ENCODE data around the gene KLK13.

KLK13 gene, protein sequence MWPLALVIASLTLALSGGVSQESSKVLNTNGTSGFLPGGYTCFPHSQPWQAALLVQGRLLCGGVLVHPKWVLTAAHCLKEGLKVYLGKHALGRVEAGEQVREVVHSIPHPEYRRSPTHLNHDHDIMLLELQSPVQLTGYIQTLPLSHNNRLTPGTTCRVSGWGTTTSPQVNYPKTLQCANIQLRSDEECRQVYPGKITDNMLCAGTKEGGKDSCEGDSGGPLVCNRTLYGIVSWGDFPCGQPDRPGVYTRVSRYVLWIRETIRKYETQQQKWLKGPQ

DNA sequence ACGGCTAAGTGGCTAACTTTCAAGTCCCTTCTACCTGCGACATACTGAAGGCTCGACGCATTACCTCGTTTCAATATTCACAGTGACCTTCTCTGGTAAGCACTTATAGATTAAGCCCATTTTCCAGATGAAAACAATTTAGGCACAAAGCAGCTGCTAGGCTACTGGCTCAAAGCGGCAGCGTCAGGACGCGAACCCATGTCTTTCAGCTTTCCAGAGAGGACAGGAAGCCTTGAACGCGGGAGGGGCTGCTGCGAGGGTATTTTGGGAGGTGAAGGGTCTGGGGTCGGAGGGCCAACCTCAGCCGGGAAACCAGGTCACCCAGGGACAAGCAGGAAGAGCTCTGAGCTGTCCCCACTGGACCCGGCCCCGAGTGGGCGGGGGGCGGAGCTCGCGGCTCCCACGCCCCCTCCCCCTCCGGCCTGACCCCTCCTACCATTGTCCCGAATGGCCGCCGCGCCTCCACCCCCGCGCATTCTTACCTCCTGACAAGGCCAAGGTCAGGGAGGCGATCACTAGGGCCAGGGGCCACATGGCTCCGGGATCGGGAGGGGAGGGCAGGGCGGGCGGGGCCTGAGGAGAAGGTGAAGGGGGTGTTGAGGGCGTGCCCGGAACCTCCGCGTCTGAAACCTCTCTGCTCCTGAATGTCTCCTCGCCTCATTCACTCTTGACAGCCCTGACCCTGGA is at the start of gene KLK13:
Gene KLK13, minus strand, starts transcription at position 559 of the 687 bp plus-strand sequence. Its CDS starts 25 bp downstream, at position 534.
- FAIRE-seq (no peak), DNase-seq (ENCODE audit: low spot score) (no peak)

DNA sequence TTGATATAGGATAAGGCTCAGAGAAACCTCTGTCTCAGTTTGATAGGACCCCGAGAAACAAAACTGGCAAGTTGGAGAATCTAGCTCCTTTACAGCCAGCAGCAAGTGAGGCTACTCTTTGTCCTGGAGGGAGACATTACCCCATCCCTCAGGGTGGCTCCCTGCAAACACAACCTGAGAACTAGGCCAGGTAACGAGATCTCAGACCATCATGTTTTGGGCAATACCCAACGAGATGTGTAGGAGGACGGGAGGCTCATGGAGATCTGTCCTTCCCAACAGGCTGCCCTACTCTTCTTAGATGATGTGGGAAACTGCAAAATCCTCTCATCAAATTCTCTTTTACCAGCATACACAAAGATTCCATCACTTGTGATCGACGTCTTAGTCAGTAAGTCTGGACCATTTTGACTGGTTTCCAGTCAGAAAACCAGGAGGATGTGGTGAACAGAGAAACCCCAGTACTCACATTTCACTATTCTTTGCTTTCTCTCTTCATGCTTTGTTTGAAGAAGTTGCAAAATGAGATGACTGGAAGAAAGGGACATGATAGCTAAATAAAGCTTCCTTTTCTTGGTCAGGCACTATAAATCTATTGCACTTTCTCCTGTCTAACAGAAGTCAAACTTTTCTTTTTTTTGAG is 49.3 kb upstream of the KLK13 start:
- FAIRE-seq = no peak
- no peak for DNase-seq (ENCODE audit: low spot score)

DNA sequence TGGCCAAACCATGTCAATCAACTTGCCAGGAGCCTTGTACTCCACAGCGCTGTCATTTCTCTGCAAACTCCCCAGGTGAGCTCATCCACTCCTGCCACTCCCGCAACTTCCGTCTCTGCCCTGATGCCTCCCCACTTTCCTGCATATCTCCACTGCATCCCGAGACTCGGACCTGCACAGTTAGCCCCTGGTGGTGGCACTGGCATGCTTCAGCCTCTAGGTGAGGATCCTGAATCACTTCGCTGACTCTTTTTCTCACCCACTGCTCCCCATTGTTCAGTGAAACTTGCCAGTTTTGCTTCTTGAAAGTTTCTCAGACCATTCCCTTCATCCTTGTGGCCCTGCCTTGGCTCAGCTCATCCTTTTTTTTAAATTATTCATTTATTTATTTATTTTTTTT is 46.7 kb upstream of the KLK13 start:
- FAIRE-seq (no peak), DNase-seq (ENCODE audit: low spot score) (no peak)

DNA sequence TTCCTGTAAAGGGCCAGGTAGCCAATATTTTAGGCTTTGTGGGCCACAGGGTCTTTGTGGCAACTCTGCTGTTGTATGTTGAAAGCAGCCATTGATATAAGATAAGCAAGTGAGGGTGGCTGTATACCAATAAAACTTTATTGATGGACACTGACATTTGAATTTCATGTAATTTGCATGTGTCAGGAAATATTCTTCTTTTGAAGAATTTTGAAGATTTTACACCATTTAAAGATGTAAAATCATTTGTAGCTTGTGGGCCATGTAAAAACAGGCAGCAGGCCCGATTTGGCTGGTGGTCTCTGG is 45.7 kb upstream of the KLK13 start:
- no peak for FAIRE-seq
- DNase-seq (ENCODE audit: low spot score) = no peak

DNA sequence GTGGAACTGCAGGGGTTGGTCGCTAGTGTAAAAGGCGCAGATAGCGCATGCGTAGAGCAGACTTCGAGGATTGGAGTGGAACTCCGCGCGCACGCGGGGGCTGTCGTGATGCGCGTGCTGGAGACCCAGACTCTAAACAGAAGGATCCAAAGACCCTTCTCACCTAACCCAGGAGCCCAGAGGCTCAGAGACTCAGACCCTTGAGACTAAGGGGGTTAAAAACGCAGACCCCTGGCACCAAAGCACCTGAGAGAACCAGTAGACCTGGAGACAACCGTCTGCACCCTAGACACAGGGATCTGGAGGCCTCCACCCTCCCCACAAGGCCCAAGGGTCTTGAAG is 43.9 kb upstream of the KLK13 start:
- no peak for FAIRE-seq
- DNase-seq (ENCODE audit: low spot score) = no peak

DNA sequence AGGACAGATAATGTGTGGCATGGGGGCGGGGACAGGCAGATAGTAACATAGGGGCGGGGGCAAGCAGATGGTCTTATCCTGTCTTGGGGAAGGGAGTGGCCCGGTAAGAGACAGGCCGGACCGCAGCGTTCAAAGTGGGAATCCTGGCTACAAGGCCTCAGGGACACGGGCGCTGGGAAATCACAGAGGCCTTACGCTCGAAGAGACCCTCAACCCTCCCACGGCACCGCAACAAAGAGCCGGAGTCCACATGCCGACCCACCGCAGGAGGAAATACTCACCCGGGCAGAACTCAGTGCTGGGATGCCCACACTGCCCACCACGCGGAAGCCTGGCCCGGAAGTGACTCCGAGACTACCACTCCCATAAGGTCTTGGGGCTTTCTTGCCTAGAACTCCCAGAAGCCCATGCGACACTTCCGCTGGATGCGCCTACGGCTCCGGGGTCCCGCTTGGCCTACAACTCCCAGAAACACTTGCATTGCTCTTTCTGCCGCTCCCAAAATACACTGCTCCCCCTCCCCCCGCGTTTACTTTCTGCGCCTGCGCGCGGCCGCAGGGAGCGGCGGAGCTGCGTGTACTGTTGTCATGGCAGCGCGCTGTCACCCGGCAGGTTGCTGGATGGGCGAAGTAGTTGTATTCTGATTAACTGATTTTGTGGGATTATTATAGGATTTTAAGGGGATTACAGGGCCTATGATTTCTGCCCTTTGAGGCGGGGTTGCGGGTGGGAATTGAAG is 43.3 kb upstream of the KLK13 start, which contains the start of gene CTU1:
Gene CTU1, minus strand, starts transcription at position 344 of the 739 bp plus-strand sequence. CDS start 3,840 bp downstream, outside the sequence.
- peak; percentile 87 for FAIRE-seq
- DNase-seq (ENCODE audit: low spot score) = peak; percentile 96

DNA sequence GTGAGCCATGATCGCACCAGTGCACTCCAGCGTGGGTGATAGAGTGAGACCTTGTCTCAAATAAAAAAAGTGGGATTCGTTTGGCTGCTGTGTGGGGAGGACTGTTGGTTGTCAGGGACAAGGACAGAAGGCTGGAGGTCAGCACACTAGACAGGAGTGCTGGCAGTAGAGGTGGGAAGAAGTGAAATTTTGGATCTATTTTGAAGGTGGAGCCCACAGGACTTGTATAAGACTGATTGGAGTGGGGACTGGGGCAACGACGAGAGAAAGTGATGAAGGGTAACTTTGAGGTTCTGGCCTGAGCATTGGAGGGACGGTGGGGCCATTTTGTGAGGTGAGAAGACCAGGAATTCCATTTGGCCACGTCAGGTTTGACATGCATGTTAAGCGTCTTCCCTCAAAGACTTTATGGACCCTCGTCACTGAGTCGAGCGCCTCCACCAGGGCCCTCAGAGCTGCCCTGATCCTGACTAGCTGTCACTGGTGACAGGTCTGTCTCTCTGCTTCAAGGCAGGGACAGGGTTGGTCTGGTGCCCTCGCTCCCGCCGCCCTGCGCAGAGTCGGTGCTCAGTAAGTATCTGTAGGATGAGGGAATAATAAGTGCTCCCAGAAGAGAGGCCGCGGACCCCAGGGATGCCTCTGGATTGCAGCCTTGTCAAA is 42.6 kb upstream of the KLK13 start:
- DNase-seq (ENCODE audit: low spot score) = no peak

DNA sequence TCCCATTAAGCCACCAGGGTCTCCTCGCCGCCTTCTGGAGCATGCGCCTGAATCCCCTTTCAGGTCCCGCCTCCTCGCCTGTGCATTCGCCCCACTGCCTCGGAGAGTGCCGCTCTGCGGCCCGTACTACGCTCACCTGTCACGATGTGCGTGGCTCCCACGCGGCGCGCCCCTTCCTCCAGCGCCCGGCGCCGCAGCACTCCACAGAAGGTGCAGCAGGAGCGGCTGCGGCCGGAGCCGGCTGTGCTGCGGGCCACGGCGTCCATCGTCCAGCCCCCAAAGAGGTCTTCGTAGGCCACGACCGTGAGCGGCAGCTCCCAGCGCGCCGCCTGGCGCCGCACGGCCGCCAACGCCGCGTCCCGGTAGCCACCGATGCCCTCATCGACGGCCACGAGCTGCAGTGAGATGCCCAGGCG is 39.0 kb upstream of the KLK13 start:
- FAIRE-seq (no peak), DNase-seq (ENCODE audit: low spot score) (no peak)

More for the DNA sequence above, 42.6 kb upstream of the KLK13 start:
- no peak for FAIRE-seq

DNA sequence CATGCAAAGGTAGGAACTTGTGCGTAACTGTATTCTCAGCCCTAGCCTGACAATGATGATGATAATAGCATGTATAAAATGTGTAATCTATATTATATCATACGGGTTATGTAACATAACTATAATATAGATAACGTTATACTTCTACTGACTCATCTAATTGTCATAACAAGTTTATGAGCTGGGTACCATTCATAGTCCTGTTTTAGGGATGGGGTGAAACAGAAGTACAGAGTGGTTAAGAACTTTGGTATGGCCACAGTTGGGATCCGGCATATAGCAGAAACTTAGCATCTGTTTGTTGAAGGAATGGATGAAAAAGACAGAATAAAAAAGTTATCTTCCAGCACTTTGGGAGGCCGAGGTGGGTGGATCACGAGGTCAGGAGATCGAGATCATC is 38.1 kb upstream of the KLK13 start:
- FAIRE-seq (no peak), DNase-seq (ENCODE audit: low spot score) (no peak)

DNA sequence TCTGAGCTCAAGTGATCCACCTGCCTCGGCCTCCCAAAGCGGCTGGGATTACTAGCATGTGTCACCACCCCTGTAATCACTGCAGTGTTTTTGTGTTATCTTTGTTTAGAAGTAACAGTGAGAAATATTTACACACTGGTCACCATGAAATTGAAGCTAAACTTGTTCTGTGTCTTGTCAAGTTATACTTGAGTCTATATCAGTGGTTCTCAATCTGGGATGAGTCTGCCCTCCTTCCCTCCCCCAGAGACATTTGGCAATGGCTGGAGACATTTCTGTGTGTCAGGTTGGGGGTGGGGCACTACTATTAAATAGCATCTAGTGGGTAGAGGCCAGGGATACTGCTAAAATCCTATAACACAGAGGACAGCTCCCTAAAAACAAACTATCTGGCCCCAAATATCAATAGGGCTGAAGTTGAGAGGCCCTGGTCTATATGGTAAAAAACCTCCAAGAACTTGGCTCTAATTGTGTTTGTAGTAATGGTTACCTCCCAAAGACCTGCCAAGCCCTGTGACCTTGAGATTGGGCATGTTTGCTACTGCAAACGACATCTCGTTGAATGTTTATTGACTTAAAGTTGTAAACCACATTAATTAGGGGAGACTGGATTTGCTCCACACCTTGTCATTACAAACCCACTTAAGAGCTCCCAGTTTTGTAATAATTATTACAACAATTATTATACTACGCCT is 36.4 kb upstream of the KLK13 start:
- FAIRE-seq (no peak), DNase-seq (ENCODE audit: low spot score) (no peak)

DNA sequence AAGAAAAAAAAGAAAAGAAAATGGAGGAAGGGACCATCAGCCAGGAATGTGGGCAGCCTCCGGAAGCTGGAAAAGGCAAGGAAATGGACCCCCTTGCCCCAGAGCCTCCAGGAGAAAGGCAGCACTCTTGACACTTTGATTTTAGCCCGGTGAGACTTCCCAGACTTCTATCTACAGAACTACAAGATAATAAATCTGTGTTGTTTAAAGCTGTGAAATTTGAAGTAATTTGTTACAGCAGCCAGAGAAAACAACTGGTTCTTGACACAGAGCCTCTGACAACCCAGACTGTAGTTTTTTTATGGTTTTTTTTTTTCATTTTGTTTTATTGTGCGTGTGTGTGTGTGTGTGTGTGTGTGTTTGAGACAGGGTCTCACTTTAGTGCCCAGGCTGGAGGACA is 35.7 kb upstream of the KLK13 start:
- DNase-seq (ENCODE audit: low spot score) (no peak), FAIRE-seq (no peak)

DNA sequence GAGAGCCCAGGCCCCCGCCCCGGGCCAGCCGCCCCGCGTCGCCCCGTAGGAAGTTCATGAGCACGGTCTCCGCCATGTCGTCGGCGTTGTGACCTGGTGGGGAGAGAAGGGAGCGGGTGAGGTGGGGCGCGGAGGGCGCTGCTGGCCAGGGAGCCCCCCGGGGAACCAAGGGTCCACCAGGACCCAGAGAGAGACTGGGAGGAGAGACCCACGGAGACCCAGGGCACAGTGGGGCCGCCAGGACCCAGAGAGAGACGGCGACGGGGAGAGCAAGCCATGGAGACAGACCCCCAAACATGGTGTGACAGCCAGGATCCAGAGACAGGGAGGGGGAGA is 34.1 kb upstream of the KLK13 start:
- DNase-seq (ENCODE audit: low spot score) = no peak
- no peak for FAIRE-seq

DNA sequence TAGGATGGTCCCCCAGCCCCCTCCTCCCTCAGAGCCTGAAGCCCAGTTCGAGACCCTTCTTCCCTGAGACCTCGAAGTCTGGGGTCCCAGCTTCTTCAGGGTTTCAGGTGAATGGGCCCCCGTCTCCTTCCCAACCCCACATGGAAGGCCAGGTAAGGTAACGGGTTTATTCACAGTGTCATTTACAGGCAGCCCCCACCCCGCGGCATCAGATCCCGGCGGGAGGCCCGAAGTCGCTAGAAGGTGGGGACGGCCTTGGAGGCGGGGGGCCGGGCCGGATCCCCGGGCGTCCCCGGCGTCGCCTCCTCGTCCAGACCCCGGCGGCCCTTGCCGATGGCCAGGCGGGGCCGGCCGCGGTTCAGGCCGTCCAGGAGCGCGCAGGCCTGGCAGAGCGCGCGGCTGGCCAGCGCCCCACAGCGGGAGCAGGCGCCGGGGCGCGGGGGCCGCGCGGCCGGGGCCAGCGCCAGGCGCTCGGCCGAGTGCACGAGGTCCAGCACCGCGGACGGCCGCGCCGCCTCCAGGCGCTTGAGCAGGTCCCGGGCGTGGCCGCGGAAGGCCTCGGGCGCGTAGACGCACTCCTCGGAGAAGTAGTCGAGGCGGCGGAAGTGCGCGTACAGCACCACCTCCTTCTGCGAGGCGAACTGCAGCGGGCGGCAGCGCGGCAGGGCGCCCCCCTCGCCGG is 33.6 kb upstream of the KLK13 start:
- DNase-seq (ENCODE audit: low spot score) (no peak), FAIRE-seq (no peak)

DNA sequence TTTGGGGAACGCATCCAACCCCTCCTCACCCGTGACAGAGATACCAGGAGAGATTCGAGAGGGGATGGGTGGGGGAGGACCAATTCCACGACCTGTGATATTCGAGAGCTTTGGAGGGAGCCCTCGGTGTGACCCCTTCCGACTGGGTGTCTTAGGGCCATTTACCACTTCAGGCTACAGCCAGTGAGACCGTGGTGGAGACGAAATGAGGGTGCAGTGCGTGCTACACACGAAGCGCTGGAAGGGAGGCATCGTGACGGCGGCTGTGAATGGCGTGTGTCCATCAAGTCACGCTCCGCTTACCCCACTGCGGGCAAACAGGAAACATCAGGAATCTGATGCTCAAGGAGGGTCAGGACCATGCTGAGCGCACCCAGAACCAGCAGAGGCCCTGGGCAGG is 32.9 kb upstream of the KLK13 start:
- FAIRE-seq (no peak), DNase-seq (ENCODE audit: low spot score) (no peak)

DNA sequence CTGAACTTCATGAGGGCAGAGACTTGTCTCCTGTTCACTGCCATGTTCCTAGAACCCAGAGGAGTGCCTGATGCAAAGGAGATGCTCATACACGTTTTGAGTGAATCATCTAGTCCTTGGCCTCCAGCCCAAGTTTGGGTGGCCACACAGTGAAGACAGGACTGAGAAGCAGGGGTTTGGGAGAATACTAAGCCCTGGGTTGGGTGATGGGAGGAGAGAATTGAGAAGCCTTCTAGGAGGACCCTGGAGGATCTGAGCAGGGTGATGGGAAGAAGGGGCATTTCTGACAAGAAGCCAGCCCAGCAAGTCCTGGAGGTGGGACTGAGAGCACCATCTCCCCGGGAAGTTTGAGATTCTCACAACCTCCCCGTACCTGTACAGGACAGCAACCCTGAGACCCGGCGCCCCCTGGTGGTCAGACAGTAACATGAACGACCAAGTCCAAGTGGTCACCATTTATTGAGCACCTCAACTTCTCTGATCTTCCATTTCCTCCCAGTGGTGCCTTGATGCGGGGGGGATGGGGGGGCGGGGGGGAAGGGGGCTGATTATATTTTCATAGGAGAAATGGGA is 32.4 kb upstream of the KLK13 start:
- FAIRE-seq = no peak

DNA sequence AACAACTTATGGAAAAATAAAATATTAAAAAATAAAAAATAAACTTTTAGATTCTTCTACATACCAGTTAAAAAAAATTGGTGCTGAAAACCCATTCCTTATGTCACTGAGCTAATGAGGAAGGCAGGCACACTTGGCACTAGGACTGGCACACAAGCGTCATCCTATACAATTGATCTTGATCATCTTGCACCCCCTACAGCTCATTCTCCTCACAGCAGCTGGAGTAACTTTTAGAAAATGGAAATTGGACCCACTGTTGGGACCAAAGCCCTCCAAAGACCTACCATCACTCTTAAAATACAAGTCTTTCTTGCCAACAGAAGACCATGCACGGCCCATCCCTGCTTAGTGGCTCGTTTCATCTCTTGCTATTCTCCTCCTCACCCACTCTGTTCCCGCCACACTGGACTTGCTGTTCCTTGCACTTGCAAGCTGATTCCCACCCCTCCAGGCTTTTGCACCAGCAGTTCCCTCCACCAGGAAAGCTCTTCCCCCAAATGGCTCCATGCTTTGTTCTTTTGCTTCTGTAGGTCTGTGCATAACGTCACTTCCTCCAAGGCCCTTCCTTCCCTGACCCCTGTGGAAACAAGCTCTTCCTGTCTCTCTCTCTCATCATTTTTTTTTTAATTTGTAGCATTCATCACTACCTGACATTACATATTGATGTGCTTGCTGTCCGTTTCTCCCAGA is 31.7 kb upstream of the KLK13 start:
- DNase-seq (ENCODE audit: low spot score) (no peak), FAIRE-seq (no peak)

More for the DNA sequence above, 32.4 kb upstream of the KLK13 start:
- DNase-seq (ENCODE audit: low spot score) = peak; percentile 28

DNA sequence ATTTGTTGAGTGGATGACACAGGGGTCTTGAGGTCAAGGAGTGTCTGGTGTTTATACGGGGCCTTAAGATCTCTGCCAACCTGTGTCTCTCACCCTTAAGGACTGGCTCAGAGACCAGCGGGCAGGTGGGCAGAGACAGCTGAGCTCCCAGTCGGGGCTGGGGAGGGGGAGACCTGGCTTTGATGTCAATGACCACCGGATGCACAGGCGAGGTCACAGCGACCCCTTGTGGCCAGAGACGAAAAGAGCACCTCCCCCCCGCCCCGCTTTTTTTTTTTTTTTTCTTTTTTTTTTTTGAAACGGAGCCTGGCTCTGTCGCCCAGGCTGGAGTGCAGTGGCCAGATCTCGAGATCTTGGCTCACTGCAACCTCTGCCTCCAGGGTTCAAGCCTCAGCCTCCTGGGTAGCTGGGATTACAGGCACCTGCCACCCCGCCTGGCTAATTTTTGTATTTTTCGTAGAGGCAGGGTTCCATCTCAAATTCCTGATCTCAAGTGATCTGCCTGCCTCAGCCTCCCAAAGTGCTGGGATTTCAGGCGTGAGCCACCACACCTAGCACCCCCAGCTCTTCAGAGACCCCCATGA is 29.9 kb upstream of the KLK13 start:
- FAIRE-seq (no peak), DNase-seq (ENCODE audit: low spot score) (no peak)

DNA sequence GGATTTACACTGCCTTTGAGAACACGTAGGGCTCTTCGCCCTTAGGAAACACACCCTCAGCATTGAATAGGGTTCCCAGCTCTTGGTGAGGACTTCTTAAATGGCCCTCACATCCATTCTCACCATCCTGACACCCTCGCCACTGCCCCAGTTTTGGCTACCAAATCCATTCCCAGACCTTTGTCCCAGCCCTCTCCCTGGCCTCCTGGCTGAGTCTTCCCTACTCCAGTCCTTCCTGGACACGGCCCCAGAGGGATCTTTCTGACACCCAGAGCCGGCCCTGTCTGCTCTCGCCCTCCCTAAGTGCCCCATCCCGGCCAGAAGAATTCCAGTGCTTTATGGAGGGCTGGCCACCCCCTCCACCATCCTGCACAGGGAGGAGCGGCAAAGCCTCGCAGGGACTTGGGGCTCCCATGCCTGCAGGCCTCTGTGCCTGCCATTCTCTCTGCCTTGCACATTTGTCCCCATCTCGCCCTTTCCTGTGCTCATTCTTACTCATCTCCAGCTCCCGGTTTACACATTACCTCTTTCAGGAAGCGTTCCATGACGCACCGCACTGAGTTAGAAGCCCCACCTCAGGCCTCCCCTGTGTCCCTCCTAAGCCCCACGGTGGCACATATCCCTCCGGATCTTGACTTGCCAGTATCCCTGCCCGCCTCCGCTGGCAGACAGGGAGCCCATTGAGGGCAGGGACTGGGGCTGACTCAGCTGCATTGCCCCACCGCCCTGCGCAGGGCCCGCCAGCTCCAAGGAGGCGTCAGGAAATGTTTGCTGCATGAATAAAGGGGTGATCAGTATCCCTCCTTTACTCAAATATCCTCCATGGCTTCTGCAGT is 28.8 kb upstream of the KLK13 start:
- no peak for FAIRE-seq

More for the DNA sequence above, 28.8 kb upstream of the KLK13 start:
- no peak for DNase-seq (ENCODE audit: low spot score)
